ENCODE measurements around the gene BRS3.

Gene BRS3

DNA sequence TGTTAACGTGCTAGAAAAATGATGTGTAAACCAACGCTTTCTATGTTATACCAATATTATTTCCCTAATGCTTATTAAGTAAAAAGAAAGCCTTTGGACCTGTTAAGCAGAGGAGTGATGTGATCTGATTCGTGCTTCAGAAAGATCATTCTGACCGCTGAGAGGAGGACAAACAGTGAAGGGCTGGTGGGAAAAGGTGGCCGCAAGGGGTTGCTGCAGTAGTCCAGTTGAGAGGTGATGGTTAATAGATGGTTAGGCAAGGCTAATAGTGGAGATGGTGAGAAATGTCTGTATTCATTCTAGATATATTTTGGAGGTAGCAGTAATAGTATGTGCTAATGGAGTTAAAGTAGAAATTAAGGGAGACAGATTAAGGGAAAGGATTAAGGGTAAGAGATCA, 31.3 kb downstream of the BRS3 start:
- no peaks in the 10 kb centered on the region for H3K4me1 ChIP-seq (ENCODE audit: control extremely low read depth in 1 of 4, control insufficient read depth in 4 of 4, insufficient read depth in 4 of 4, low read length in 3 of 4)
- ChIA-PET CTCF (interaction anchor here (0.7 kb wide), 1 partner anchor 78 kb away, joined by 3 read pairs; no protein-coding TSS in a partner anchor), POLR2A (no interaction called here)
- H3K36me3 ChIP-seq (ENCODE audit: control insufficient read depth in 4 of 4, insufficient read depth in 4 of 4, low read length in 3 of 4), result no peaks in the 10 kb centered on the region
- H3K27me3 ChIP-seq (replicated peaks in 2 of 5; ENCODE audit: control insufficient read depth in 4 of 5, insufficient read depth in 5 of 5, low read length in 4 of 5), result no peaks in the 10 kb centered on the region
- no peak overlapping the region for H3K4me3 ChIP-seq (ENCODE audit: control insufficient read depth in 1 of 7, extremely low read depth in 1 of 7, insufficient read depth in 4 of 7, low read depth in 2 of 7, low read length in 6 of 7)
- WGBS (ENCODE audit: insufficient coverage), result 64% methylated on average over 3 of the region's 5 CpGs
- no peaks in the 10 kb centered on the region for H3K9me3 ChIP-seq (ENCODE audit: control extremely low read depth in 1 of 5, control insufficient read depth in 4 of 5, insufficient read depth in 2 of 5, low read depth in 1 of 5, low read length in 4 of 5)
- DNase-seq, result no peak
- no peak overlapping the region for H3K27ac ChIP-seq (ENCODE audit: insufficient read depth in 1 of 2, low read depth in 1 of 2, low read length in 2 of 2, poor library complexity in 1 of 2, severe bottlenecking in 2 of 2)

DNA sequence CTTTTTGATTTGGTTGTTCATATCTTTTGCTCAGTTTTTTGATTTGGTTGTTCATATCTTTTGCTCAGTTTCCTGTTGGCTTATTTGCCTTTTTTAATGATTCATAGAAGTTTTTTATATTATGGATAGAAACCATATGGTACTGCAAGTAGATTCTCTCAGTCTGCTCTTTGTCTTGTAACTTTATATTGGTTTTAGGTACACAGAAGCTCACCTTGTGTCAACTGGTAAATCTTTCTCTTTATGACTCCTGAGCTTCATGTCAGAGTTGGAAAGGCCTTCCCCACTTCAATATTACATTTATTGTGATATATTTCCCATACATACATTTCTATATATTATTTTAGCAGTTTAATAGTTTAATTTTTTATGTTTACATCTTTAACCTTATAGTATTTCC, 36.0 kb downstream of the BRS3 start:
- H3K36me3 ChIP-seq (ENCODE audit: control insufficient read depth in 4 of 4, insufficient read depth in 4 of 4, low read length in 3 of 4), result no peaks in the 10 kb centered on the region
- H3K27ac ChIP-seq (ENCODE audit: insufficient read depth in 1 of 2, low read depth in 1 of 2, low read length in 2 of 2, poor library complexity in 1 of 2, severe bottlenecking in 2 of 2), result no peak overlapping the region
- H3K4me3 ChIP-seq (ENCODE audit: control insufficient read depth in 1 of 7, extremely low read depth in 1 of 7, insufficient read depth in 4 of 7, low read depth in 2 of 7, low read length in 6 of 7), result no peak overlapping the region
- H3K9me3 ChIP-seq (ENCODE audit: control extremely low read depth in 1 of 5, control insufficient read depth in 4 of 5, insufficient read depth in 2 of 5, low read depth in 1 of 5, low read length in 4 of 5), result no peaks in the 10 kb centered on the region
- CTCF ChIA-PET, result no interaction called here
- no peaks in the 10 kb centered on the region for H3K4me1 ChIP-seq (ENCODE audit: control extremely low read depth in 1 of 4, control insufficient read depth in 4 of 4, insufficient read depth in 4 of 4, low read length in 3 of 4)
- DNase-seq, result no peak
- POLR2A ChIA-PET, result no interaction called here
- no peaks in the 10 kb centered on the region for H3K27me3 ChIP-seq (replicated peaks in 2 of 5; ENCODE audit: control insufficient read depth in 4 of 5, insufficient read depth in 5 of 5, low read length in 4 of 5)

DNA sequence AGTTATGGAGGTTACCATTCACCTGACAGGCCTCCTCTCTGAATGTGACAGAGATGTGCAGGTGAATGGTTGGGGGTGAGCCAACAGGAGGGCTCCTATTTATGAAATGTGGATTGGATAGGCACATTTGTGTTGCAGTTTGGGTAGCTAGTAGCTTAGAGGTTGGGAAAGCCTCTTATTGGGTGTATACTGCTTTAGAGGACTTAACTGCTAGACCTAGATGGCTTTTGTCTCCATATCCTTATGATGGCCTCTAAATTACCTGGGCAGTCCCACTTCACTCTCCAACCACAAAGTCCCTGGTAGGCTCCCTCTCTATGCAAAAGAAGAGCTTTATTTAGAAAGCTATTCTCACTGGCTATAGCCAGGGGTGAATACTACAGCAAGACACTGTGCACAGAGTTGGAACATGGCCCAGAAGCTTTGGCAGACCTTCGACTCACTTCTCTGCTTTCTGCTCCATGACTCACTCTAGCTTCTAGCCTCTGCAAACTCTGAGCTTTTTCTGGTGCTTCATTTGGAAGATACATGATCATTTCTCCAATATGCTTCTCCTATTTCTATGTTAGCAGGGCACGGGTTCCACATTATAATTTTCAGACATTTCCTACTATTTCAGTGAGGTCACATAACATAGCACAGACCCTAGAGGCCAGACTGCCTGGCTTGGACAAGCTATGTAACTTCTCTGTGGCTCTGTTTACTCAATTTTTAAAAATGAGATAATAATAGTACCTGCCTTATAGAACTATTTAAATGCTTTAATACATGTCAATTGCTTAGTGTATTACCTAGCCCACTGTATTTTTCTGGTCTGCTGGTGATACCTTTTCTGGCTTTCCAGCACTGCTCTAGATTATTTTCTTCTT, 38.2 kb downstream of the BRS3 start:
- ChIA-PET POLR2A (no interaction called here), CTCF (no interaction called here)
- H3K27me3 ChIP-seq (replicated peaks in 2 of 5; ENCODE audit: control insufficient read depth in 4 of 5, insufficient read depth in 5 of 5, low read length in 4 of 5), result no peaks in the 10 kb centered on the region
- H3K9me3 ChIP-seq (ENCODE audit: control extremely low read depth in 1 of 5, control insufficient read depth in 4 of 5, insufficient read depth in 2 of 5, low read depth in 1 of 5, low read length in 4 of 5), result no peaks in the 10 kb centered on the region
- H3K27ac ChIP-seq (ENCODE audit: insufficient read depth in 1 of 2, low read depth in 1 of 2, low read length in 2 of 2, poor library complexity in 1 of 2, severe bottlenecking in 2 of 2), result no peak overlapping the region
- H3K4me3 ChIP-seq (ENCODE audit: control insufficient read depth in 1 of 7, extremely low read depth in 1 of 7, insufficient read depth in 4 of 7, low read depth in 2 of 7, low read length in 6 of 7), result no peak overlapping the region
- no peaks in the 10 kb centered on the region for H3K36me3 ChIP-seq (ENCODE audit: control insufficient read depth in 4 of 4, insufficient read depth in 4 of 4, low read length in 3 of 4)
- WGBS (ENCODE audit: insufficient coverage), result 74% methylated on average over 2 of the region's 2 CpGs
- no peaks in the 10 kb centered on the region for H3K4me1 ChIP-seq (ENCODE audit: control extremely low read depth in 1 of 4, control insufficient read depth in 4 of 4, insufficient read depth in 4 of 4, low read length in 3 of 4)
- DNase-seq, result peak in 2 of 3 donors; percentile 7 to 12

DNA sequence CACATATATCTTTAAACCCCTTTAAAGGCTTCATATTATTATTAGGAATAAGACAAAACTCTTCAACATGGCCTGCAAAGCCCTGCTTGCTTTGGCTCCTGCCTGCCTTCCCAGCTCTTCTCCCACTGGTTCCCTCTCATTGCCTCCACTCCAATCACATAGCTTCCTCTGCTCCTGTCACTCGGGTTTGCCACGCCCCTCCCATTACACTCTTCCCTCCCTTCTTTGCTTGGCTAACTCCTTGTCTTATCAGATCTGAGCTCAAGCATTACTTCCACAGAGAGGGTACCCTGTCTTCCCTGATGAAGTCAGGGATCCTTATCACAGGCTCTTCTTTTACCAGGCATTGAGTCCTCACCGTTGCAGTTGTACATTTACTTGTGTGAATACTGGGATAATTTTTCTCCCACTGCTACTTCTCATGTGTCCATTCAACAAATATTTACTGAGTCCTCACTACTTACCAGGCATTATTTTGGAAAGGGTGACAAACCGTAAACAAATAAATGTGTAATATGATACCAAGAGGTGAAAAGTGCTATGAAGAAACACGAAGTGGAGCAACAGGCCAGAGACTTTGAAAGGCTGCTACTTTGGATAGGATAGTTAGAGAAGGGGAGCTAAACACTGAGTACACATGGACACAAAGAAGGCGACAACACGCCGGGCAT, 41.0 kb downstream of the BRS3 start:
- WGBS (ENCODE audit: insufficient coverage), result 80% methylated on average over 7 of the region's 8 CpGs
- POLR2A ChIA-PET, result no interaction called here

DNA sequence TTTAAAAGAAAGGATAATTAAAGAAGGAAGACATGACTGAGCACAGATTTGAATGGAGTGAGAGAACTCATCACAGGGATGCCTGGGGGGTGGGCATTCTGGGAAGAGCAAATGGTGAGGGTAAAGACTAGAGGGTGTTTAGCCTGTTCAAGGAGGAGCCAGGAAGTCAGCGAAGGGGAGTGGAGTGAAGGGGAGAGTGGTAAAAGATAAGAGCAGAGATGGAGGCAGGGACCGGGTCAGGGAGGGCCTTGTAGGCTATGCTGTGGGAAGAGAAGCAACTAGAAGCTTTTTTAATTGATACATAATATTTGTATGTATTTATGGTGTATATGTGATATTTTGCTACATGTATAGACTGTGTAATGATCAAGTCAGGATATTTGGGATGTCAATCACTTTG, 42.0 kb downstream of the BRS3 start:
- ChIA-PET POLR2A (no interaction called here), CTCF (no interaction called here)
- Histone ChIP-seq H3K36me3 (ENCODE audit: control insufficient read depth in 4 of 4, insufficient read depth in 4 of 4, low read length in 3 of 4) (no peaks in the 10 kb centered on the region), H3K4me1 (ENCODE audit: control extremely low read depth in 1 of 4, control insufficient read depth in 4 of 4, insufficient read depth in 4 of 4, low read length in 3 of 4) (no peaks in the 10 kb centered on the region), H3K27me3 (replicated peaks in 2 of 5; ENCODE audit: control insufficient read depth in 4 of 5, insufficient read depth in 5 of 5, low read length in 4 of 5) (no peaks in the 10 kb centered on the region), H3K9me3 (ENCODE audit: control extremely low read depth in 1 of 5, control insufficient read depth in 4 of 5, insufficient read depth in 2 of 5, low read depth in 1 of 5, low read length in 4 of 5) (no peaks in the 10 kb centered on the region), H3K27ac (ENCODE audit: insufficient read depth in 1 of 2, low read depth in 1 of 2, low read length in 2 of 2, poor library complexity in 1 of 2, severe bottlenecking in 2 of 2) (no peak overlapping the region), H3K4me3 (ENCODE audit: control insufficient read depth in 1 of 7, extremely low read depth in 1 of 7, insufficient read depth in 4 of 7, low read depth in 2 of 7, low read length in 6 of 7) (no peak overlapping the region)
- DNase-seq, result peak in 1 of 3 donors; percentile 7
- WGBS (ENCODE audit: insufficient coverage), result 65% methylated on average over 2 of the region's 2 CpGs

More for the DNA sequence above, 41.0 kb downstream of the BRS3 start:
- CTCF ChIA-PET, result no interaction called here
- Histone ChIP-seq H3K27me3 (replicated peaks in 2 of 5; ENCODE audit: control insufficient read depth in 4 of 5, insufficient read depth in 5 of 5, low read length in 4 of 5) (no peaks in the 10 kb centered on the region), H3K27ac (ENCODE audit: insufficient read depth in 1 of 2, low read depth in 1 of 2, low read length in 2 of 2, poor library complexity in 1 of 2, severe bottlenecking in 2 of 2) (no peak overlapping the region), H3K36me3 (ENCODE audit: control insufficient read depth in 4 of 4, insufficient read depth in 4 of 4, low read length in 3 of 4) (no peaks in the 10 kb centered on the region), H3K9me3 (ENCODE audit: control extremely low read depth in 1 of 5, control insufficient read depth in 4 of 5, insufficient read depth in 2 of 5, low read depth in 1 of 5, low read length in 4 of 5) (no peaks in the 10 kb centered on the region), H3K4me1 (ENCODE audit: control extremely low read depth in 1 of 4, control insufficient read depth in 4 of 4, insufficient read depth in 4 of 4, low read length in 3 of 4) (no peaks in the 10 kb centered on the region), H3K4me3 (ENCODE audit: control insufficient read depth in 1 of 7, extremely low read depth in 1 of 7, insufficient read depth in 4 of 7, low read depth in 2 of 7, low read length in 6 of 7) (no peak overlapping the region)
- no peak for DNase-seq

DNA sequence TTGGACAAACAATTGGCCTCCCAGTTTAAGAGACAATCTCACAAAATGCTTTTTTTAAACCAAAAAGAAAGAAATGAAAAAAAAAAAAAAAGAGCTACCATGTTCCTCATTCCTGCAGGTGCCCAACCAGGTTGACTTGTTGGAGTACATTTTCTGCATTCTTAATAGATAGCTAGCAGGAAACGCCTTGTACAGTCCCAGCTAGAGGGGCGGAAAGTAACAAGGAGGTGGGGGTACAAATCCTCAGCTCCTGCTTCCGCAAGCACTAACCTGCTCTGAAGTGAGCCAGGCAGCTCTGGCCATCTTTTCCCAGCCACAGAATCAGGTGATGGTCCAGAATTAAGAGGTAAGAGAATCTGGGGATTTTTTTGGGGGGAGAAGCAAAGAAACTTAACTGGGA, 44.2 kb downstream of the BRS3 start, which contains the start of gene VGLL1:
TSS of gene VGLL1 (plus strand) at position 265 of the 400 bp plus-strand sequence. CDS start 3,806 bp downstream, outside the sequence.
- Histone ChIP-seq H3K4me1 (ENCODE audit: control extremely low read depth in 1 of 4, control insufficient read depth in 4 of 4, insufficient read depth in 4 of 4, low read length in 3 of 4) (no peaks in the 10 kb centered on the region), H3K4me3 (ENCODE audit: control insufficient read depth in 1 of 7, extremely low read depth in 1 of 7, insufficient read depth in 4 of 7, low read depth in 2 of 7, low read length in 6 of 7) (no peak within 1 kb of the TSS), H3K27ac (ENCODE audit: insufficient read depth in 1 of 2, low read depth in 1 of 2, low read length in 2 of 2, poor library complexity in 1 of 2, severe bottlenecking in 2 of 2) (no peak within 1 kb of the TSS), H3K36me3 (ENCODE audit: control insufficient read depth in 4 of 4, insufficient read depth in 4 of 4, low read length in 3 of 4) (no peaks in the 10 kb centered on the region), H3K9me3 (ENCODE audit: control extremely low read depth in 1 of 5, control insufficient read depth in 4 of 5, insufficient read depth in 2 of 5, low read depth in 1 of 5, low read length in 4 of 5) (no peaks in the 10 kb centered on the region), H3K27me3 (replicated peaks in 2 of 5; ENCODE audit: control insufficient read depth in 4 of 5, insufficient read depth in 5 of 5, low read length in 4 of 5) (no peaks in the 10 kb centered on the region)
- no peak for DNase-seq
- POLR2A ChIA-PET, result interaction anchor here (0.6 kb wide), 1 partner anchor 346 kb away, joined by 5 read pairs; no protein-coding TSS in a partner anchor
- 77% methylated on average over 3 of the region's 3 CpGs for WGBS (ENCODE audit: insufficient coverage)
- CTCF ChIA-PET, result no interaction called here

DNA sequence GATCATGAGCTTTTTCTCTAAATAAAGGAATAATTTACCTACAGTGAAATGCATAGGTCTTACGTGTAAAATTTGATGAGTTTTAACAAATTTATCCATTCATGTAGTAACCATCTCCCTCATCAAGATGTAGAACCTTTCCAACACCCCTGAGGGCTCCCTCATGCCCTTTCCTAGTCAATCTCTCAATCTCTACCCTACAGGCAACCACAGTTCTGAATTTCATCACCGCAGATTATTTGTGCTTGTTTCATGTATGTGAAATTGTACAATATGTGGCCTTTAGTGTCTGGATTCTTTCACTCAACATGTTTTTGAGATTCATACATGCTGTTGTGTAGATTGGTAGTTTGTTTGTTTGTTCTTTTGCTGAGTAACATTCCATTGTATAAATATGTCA, 46.4 kb downstream of the BRS3 start:
- CTCF ChIA-PET, result no interaction called here
- H3K4me3 ChIP-seq (ENCODE audit: control insufficient read depth in 1 of 7, extremely low read depth in 1 of 7, insufficient read depth in 4 of 7, low read depth in 2 of 7, low read length in 6 of 7), result no peak overlapping the region
- POLR2A ChIA-PET, result no interaction called here
- WGBS (ENCODE audit: insufficient coverage), result no CpG with 5 or more reads among the region's 2 CpGs
- no peak overlapping the region for H3K27ac ChIP-seq (ENCODE audit: insufficient read depth in 1 of 2, low read depth in 1 of 2, low read length in 2 of 2, poor library complexity in 1 of 2, severe bottlenecking in 2 of 2)
- H3K4me1 ChIP-seq (ENCODE audit: control extremely low read depth in 1 of 4, control insufficient read depth in 4 of 4, insufficient read depth in 4 of 4, low read length in 3 of 4), result no peaks in the 10 kb centered on the region
- no peak for DNase-seq
- H3K9me3 ChIP-seq (ENCODE audit: control extremely low read depth in 1 of 5, control insufficient read depth in 4 of 5, insufficient read depth in 2 of 5, low read depth in 1 of 5, low read length in 4 of 5), result no peaks in the 10 kb centered on the region
- no peaks in the 10 kb centered on the region for H3K27me3 ChIP-seq (replicated peaks in 2 of 5; ENCODE audit: control insufficient read depth in 4 of 5, insufficient read depth in 5 of 5, low read length in 4 of 5)
- H3K36me3 ChIP-seq (ENCODE audit: control insufficient read depth in 4 of 4, insufficient read depth in 4 of 4, low read length in 3 of 4), result no peaks in the 10 kb centered on the region
